IPS DF 6.9 (cell line): ENCODE measurements around the gene PVALB.
A peak's percentile ranks its signal among the peaks of the same experiment; 100 is the strongest.

ENCODE experiments used
- DNase-seq: peaks from one replicate; pipeline ENCODE4 v3.0.0-alpha.2; 2013; ENCODE audit warnings: low read depth, low spot score
- H3K27ac ChIP-seq: one replicate; pipeline ENCODE4 v1.5.1; 2013; ENCODE audit warnings: low read length, control low read depth
- H3K27me3 ChIP-seq: 2 replicates; pipeline ENCODE4 v1.6.1; 2013; ENCODE audit warnings: mild to moderate bottlenecking, low read length; ENCODE audit not compliant: control insufficient read depth, insufficient read depth
- H3K36me3 ChIP-seq: 2 replicates; pipeline ENCODE4 v1.6.1; 2013; ENCODE audit warnings: low read length; ENCODE audit not compliant: control insufficient read depth, insufficient read depth
- H3K4me1 ChIP-seq: 2 replicates; pipeline ENCODE4 v1.6.1; 2013; ENCODE audit warnings: low read length; ENCODE audit not compliant: control insufficient read depth, insufficient read depth
- H3K4me3 ChIP-seq: 2 replicates; pipeline ENCODE4 v1.5.1; 2013; ENCODE audit warnings: mild to moderate bottlenecking, low read length
- H3K9me3 ChIP-seq: 2 replicates; pipeline ENCODE4 v1.6.1; 2013; ENCODE audit warnings: low read length, inconsistent platforms; ENCODE audit not compliant: control insufficient read depth, insufficient read depth
- WGBS: extraction: QIAGEN DNeasy Blood & Tissue Kit; methylation state at CpG from one replicate; pipeline ENCODE4 v1.1.7; 2013; ENCODE audit warnings: mixed read lengths, missing lambda C conversion rate; ENCODE audit not compliant: insufficient read length, insufficient coverage; 5-methylcytosine and 5-hydroxymethylcytosine counted together

PVALB gene

GRCh38 chr22:36775586-36775963, 41.3 kb downstream of the PVALB start:
- H3K4me1 ChIP-seq: peaks cover 3% of the 10 kb centered on the region; the same call in 1 of the 2 replicates
- no peak for DNase-seq
- H3K27ac ChIP-seq: no peak overlapping the region
- no peaks in the 10 kb centered on the region; the same call in 1 of the 2 replicates for H3K27me3 ChIP-seq
- no peaks in the 10 kb centered on the region for H3K36me3 ChIP-seq
- WGBS: no CpG with 5 or more reads among the region's 23 CpGs
- peak overlapping the region; percentile 99 for H3K4me3 ChIP-seq
- H3K9me3 ChIP-seq: no peaks in the 10 kb centered on the region; the same call in 1 of the 2 replicates

GRCh38 chr22:36773935-36774334, 42.9 kb downstream of the PVALB start:
- Histone ChIP-seq H3K36me3 (no peaks in the 10 kb centered on the region), H3K4me1 (peaks cover 3% of the 10 kb centered on the region; the same call in 1 of the 2 replicates), H3K27me3 (no peaks in the 10 kb centered on the region; the same call in 1 of the 2 replicates), H3K9me3 (no peaks in the 10 kb centered on the region; the same call in 1 of the 2 replicates), H3K4me3 (no peak overlapping the region), H3K27ac (no peak overlapping the region)
- DNase-seq: no peak
- WGBS: no CpG with 5 or more reads among the region's 3 CpGs

GRCh38 chr22:36772451-36772850, 44.4 kb downstream of the PVALB start:
- H3K36me3 ChIP-seq: no peaks in the 10 kb centered on the region
- no peaks in the 10 kb centered on the region for H3K9me3 ChIP-seq
- H3K4me3 ChIP-seq: no peak overlapping the region
- peaks cover 3% of the 10 kb centered on the region; the same call in 1 of the 2 replicates for H3K4me1 ChIP-seq
- no peak for DNase-seq
- no CpG with 5 or more reads among the region's 8 CpGs for WGBS
- H3K27ac ChIP-seq: no peak overlapping the region
- no peaks in the 10 kb centered on the region; the same call in 1 of the 2 replicates for H3K27me3 ChIP-seq

- no peaks in the 10 kb centered on the region for H3K4me1 ChIP-seq
- no peaks in the 10 kb centered on the region for H3K9me3 ChIP-seq
- no peak overlapping the region for H3K27ac ChIP-seq
- DNase-seq: no peak
- H3K27me3 ChIP-seq: no peaks in the 10 kb centered on the region
- no peaks in the 10 kb centered on the region for H3K36me3 ChIP-seq
- no peak overlapping the region for H3K4me3 ChIP-seq
- WGBS: no CpG with 5 or more reads among the region's 13 CpGs
Measured at GRCh38 chr22:36771356-36772063, 45.3 kb downstream of the PVALB start.

GRCh38 chr22:36770513-36771231, 46.2 kb downstream of the PVALB start:
- no peak for DNase-seq
- Histone ChIP-seq H3K4me3 (no peak overlapping the region), H3K36me3 (no peaks in the 10 kb centered on the region), H3K4me1 (no peaks in the 10 kb centered on the region), H3K9me3 (no peaks in the 10 kb centered on the region), H3K27me3 (no peaks in the 10 kb centered on the region), H3K27ac (no peak overlapping the region)
- no CpG with 5 or more reads among the region's 11 CpGs for WGBS

GRCh38 chr22:36769541-36770512, 47.0 kb downstream of the PVALB start:
- H3K9me3 ChIP-seq: no peaks in the 10 kb centered on the region
- H3K4me3 ChIP-seq: no peak overlapping the region
- no peak for DNase-seq
- no peaks in the 10 kb centered on the region for H3K36me3 ChIP-seq
- no peaks in the 10 kb centered on the region for H3K27me3 ChIP-seq
- H3K4me1 ChIP-seq: no peaks in the 10 kb centered on the region
- H3K27ac ChIP-seq: no peak overlapping the region
- WGBS: no CpG with 5 or more reads among the region's 23 CpGs

GRCh38 chr22:36768616-36769015, 48.2 kb downstream of the PVALB start:
- no CpG with 5 or more reads among the region's 13 CpGs for WGBS
- DNase-seq: no peak
- H3K4me1 ChIP-seq: no peaks in the 10 kb centered on the region

GRCh38 chr22:36768141-36768540, 48.7 kb downstream of the PVALB start:
- H3K4me3 ChIP-seq: no peak overlapping the region
- no peaks in the 10 kb centered on the region for H3K27me3 ChIP-seq
- no peak for DNase-seq
- H3K4me1 ChIP-seq: no peaks in the 10 kb centered on the region
- H3K36me3 ChIP-seq: 0 out of 2 replicates have a peak, but pooled peaks cover 3% of the 10 kb centered on the region
- H3K27ac ChIP-seq: no peak overlapping the region
- WGBS: no CpG with 5 or more reads among the region's 5 CpGs
- no peaks in the 10 kb centered on the region for H3K9me3 ChIP-seq

More at GRCh38 chr22:36768616-36769015, 48.2 kb downstream of the PVALB start:
- Histone ChIP-seq H3K4me3 (no peak overlapping the region), H3K9me3 (no peaks in the 10 kb centered on the region), H3K36me3 (0 out of 2 replicates have a peak, but pooled peaks cover under 1% of the 10 kb centered on the region), H3K27me3 (no peaks in the 10 kb centered on the region), H3K27ac (no peak overlapping the region)

GRCh38 chr22:36767035-36767775, 49.6 kb downstream of the PVALB start:
- Histone ChIP-seq H3K27ac (no peak overlapping the region), H3K27me3 (no peaks in the 10 kb centered on the region), H3K4me3 (no peak overlapping the region), H3K9me3 (no peaks in the 10 kb centered on the region), H3K4me1 (no peaks in the 10 kb centered on the region), H3K36me3 (0 out of 2 replicates have a peak, but pooled peaks cover 6% of the 10 kb centered on the region)
- no peak for DNase-seq
- WGBS: no CpG with 5 or more reads among the region's 10 CpGs
